Tibial nerve (tissue), 4 donors: ENCODE results near the gene UNC79.

Experiments
- CTCF ChIP-seq, 5 experiments: fragments of 200-600 bp in 3 of 5; fragments of 450-650 bp in 2 of 5; sonication (generic) in 3 of 5; IDR thresholded peaks; one replicate each; pipeline ENCODE4 v1.5.1; 2016 to 2019; ENCODE audit warnings: antibody characterized with exemption in 5 of 5, mild to moderate bottlenecking in 3 of 5, moderate library complexity in 2 of 5
- EP300 ChIP-seq, 2 donors: sonication (generic); formaldehyde crosslinking; IDR thresholded peaks; one replicate each; pipeline ENCODE4 v1.6.1; 2017; ENCODE audit warnings: antibody characterized with exemption in 2 of 2, mild to moderate bottlenecking in 1 of 2
- POLR2A ChIP-seq, 2 donors: fragments of 450-650 bp; IDR thresholded peaks; one replicate each; pipeline ENCODE4 v1.6.1; 2017; ENCODE audit warnings: antibody characterized with exemption in 2 of 2, mild to moderate bottlenecking in 2 of 2, moderate library complexity in 2 of 2

DNA sequence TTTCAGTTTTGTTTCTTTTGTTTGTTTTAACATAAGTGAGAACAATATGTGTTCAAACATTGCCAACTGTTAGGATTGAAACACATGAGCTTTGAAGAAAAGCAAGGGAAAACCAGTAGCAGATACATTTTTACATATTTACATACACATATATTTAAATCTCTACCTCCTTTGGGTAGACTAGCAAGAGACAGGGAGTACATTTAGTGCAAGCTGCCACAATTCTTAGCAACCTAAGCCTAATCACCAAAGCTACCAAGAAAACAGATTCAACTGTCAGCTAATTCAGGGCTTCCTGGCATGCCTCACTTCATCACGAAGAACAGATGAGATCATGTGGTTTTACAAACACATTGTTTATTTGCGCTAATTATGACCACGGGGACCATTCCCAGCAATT lies 214.5 kb downstream of the UNC79 start:
- no peak for TF ChIP-seq CTCF (IDR thresholded peaks at IDR 0.05)
- no peak for TF ChIP-seq POLR2A (IDR thresholded peaks at IDR 0.05)
- no peak for TF ChIP-seq EP300 (IDR thresholded peaks at IDR 0.05)
